GM19025 (cell line): Measurements from ENCODE around the gene LTBP2.

Experiments used
- ATAC-seq: cut with Tn5 transposase; IDR thresholded peaks from one replicate; pipeline ENCODE4 v1.9.1; 2021; ENCODE audit warnings: mild to moderate bottlenecking, low read depth, moderate library complexity; ENCODE audit not compliant: unreplicated experiment

Gene LTBP2

DNA sequence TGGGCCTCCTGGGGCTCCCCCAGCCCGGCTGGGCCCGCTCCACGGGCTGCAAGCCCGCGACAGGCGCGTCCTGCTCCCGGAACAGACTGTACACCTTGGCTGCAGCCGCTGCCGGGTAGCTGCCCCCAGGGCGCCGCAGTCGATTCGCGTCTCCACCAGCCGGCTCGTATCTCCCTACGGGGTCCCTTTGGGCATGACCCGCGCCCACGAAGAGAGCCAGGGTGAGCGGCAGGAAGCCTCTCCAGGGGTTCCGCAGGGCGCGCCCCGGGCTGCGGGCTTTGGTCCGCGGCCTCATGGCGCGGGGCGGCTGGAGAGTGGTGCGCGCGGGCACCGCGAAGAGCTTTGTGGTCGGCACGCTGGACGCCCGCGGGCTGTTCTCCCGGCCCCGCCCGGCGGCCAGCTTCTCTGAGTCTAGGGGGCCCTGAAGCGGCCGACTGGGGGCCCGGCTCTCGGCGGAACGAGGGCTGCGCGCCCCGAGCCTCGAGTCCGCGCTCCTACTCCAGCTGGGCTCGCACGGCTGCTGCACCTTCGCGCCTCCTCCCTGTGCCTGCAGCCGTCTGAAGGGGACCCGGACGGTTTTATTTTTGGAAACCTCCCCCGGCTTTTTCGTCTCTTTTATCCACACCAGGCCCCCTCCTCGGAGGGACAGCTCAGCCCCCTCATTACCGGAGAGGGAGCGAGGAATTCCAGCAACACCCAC, at the start of gene LTBP2:
Gene LTBP2 (minus strand): TSS at position 588 of the 700 bp plus-strand sequence. CDS start 293 bp downstream, at position 295.
- ATAC-seq: no peak

DNA sequence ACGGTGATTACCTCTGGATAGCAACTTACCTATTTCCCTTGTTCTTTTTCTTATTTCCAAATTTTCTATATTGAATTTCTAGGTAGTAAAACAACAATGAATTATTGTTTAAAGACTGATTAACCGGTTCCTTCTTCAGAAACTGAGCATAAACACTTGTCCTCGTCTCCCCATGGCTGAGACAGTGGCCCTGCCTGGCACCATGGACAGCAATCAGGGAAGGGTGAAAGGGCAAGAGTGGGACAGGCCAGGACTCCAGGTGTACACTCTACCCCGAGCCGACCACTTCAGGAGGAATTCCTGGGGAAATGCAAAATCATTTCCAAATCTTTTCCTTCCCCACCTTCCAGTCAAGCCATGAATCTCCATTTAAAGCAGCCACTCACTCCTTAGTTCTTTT, 48.8 kb upstream of the LTBP2 start:
- no peak for ATAC-seq

DNA sequence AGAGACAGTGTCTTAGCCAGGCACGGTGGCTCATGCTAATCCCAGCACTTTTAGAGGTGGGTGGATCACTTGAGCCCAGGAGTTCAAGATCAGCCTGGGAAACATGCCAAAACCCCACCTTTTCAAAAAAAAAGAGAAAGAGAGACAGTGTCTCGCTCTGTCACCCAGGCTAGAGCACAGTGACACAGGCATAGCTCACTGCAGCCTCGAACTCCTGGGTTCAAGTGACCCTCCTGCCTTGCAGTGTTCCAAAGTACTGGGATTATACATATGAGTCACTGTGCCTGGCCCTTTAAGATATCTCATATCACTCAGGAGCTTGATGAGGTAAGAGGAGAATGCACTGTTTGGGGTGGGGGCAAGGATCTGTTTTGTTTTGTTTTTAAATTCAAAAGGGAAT, 48.1 kb upstream of the LTBP2 start:
- no peak for ATAC-seq

DNA sequence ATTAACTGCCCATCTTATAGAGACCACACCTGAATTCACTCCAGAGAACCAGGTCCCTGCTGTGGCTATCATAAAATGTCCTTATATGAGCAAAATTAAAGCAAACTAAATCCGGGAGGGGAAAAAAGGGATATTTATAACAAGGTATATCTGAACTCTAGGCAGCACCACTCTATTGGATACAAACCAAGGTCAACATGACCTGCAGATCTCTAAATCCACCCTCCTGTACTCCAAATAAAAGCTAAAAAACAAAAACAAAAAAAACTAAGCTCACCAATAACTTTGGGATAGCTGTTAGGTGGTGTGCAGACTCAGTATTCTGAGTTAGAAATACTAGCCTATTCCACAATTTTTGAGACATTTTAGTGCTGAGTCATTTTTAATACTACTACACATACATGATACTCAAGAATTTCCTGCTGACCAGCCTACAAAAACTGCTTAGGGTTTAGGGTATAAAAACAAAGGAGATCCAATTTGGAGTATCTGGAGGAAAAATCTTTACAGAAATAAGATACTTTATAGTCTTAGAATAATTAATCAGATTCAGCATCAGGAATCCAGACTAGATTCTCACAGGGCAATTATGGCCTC, 46.6 kb upstream of the LTBP2 start:
- no peak for ATAC-seq

DNA sequence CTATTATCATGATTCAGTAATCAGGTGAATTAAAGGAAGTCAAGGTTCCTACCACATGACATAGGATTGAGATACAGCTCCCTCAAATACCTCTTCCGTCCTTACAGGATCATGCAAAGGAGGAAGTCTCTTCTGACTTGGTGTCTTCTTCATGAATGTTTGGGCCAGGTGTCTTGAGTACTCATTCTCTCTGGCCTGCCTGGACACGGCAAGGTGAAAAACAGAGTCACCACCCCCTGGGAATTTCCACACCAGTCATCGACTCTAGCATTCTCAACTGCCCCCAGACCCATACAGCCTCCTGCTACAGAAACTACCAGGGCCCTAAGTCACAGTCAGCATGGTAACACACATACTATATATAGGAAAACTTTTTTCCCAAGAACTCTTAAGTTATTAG, 44.9 kb upstream of the LTBP2 start:
- ATAC-seq: no peak

DNA sequence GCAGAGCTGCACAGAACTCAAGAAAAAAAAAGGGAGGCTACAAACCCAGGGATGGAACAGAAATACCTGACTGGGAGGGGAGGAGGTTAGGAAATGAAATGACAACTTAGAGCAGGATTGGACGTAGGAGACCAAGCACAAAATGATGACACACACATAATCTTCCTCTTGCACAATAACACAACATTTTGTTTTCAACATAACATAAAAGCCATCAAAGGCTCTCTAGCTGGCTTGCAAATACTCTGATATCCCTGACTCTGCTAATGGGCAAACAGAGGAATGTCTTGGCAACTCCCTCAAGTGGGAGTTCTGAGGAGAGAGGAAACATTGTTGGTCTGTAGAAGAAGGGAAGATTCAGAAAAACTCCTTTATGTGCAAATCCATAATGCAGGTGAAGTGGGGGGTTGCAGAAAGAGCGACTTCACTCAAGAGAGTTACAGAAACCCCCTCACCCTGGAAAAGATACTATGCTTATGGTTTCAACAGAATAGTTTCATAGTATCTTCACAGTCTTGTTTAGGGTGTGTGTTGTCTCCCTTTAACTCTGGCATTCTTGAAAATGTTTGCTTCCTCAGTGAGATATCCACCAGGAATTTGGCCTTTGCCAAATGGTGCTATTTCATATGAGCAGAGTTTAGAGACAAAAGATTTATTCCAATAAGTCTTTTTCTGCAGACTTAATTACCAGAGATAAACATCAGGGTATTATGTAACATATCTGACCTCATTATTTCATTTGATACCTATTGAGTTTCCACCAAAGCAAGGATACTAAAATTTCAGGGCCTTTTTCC, 43.8 kb upstream of the LTBP2 start:
- ATAC-seq: no peak

DNA sequence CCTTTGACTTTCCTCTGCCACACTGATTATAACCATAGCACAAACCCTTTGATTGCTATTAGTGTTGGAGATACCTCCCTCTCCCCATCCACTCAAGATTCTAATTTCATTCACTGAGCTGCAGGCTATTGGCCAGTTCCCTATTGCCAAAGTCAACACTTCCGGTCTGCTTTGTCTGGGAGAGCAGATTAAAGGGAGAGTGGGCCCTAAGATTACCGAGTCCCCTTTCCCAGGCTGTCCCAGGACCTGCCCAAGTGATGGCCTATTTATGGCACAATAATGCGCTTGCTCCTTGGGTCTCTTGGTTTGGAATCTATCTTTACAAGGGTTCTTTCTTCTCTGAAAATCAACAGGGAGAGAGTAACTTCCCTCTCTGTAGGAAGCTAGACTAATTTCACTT, 42.9 kb upstream of the LTBP2 start:
- ATAC-seq: no peak

DNA sequence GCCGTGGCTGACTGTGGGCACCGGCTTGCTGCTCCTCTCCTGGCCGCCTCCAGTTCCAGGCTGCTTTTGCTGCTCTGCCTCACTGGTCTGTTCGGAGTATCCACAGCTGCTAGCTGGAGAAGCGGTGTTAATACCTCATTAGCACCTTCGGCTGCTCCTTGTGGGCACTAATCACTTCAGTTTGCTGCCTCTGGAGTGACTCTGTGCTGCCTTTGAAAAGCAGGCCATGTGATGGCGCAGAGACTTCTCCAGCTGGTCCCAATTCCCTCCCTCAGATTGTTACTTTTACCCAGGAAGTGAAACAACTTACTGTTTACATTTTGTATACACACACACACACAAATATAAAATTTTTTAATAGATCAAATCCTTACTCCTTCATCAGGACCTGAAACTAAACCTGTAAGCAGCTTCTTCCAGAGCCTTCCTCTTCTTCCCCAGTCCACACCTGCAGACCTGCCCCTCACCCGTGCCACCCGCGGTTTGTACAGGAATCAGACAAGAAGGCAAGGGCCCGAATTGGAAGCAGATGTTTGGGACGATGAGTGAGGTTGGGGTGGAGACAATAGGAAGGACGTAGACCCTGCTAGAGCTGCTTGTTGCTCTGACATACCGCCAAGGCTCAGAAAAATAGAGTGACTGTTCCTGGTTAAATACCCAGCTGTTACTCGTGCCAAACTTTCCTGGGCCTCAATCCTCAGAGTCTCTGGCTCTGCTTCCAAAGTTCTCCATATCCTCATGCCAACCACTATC, 41.5 kb upstream of the LTBP2 start:
- no peak for ATAC-seq

DNA sequence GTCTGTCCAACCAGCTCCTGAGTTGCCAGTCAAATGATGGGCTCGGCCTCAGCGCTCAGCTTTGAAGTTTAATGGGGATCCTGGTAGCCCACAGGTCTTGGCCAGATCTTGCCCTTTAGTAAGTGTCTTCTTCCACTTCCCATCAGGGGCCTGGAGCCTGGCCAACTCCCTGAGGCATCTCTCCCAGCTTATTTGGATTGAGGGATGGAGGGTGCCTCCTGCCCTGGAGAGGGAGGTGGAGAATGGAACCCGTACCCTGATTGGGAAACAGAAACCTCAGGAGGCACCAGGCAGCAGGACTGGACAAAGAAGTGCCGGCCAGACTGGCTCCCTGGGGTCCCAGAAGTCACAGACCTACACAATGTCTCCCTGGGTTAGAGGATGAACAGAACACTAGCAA, 40.5 kb upstream of the LTBP2 start:
- ATAC-seq: no peak

DNA sequence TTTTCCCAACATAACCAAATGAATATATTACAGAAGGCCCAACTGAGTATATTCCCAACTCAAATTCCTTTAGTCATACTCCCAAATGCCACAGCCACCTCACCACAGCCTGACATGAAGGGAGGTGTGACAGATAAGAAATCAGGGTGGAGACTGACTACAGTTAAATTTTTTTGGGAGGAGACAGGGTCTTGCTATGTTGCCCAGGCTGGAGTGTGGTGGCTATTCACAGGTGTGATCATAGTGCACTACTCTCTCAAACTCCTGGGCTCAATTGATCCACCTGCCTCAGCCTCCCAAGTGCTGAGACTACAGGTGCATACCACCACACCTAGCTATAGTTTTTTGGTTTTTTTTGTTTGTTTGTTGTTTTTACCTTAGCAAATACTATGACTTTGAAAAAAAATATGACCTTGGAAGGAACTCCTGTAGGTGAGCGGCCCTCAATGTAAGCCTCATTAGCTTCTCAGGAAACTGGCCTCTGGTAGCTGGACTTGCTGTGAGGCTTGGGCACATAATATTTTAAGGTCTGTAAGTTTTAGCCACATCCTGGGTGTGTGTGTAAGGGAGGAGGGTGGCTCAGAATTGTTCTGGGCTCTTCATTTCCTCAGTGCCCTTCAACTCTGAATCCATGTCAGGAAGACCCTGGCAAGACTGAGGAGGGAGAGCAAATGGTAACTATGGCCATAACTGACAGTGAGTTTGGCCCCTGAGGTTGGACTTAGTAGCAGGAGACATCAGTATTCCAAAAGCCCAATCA, 39.1 kb upstream of the LTBP2 start:
- no peak for ATAC-seq

DNA sequence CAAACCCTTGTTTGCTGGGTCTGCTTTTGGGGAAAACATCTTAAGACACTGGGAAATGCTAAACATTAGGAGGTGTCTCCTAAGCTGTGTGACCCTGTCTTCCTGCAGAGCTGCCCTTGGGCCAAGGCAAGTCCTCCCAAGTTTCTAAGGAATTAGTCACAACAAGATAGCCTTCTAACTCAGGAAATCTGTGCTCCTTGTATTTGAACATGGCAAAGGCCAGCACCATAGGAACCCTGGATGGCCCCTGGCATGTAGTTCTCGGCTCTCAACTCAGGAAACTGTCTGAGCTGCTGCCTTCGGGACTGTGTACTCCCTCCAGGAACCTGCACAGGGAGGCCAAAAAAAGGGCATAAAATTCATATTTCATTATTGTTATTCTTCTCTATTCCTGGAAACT, 37.6 kb upstream of the LTBP2 start:
- ATAC-seq: no peak

DNA sequence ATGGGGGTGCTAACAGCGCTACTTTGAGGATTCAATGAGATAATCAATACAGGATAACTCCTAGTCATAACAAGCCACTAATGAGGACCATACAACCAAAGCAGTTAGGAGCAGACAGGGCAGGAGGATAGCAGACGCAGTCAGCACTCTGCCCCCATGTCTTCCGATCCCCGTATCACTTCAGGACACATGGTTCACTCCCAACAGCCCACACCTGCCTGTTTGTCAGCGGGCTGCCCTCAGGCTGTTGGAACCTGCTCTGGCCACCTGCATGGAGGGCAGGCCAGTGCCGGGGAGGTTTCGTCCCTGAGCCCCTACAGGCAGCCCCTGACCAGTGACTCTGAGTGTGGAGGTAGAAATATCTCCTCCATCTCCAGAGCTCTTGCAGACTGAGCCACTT, 37.1 kb upstream of the LTBP2 start:
- ATAC-seq: no peak

DNA sequence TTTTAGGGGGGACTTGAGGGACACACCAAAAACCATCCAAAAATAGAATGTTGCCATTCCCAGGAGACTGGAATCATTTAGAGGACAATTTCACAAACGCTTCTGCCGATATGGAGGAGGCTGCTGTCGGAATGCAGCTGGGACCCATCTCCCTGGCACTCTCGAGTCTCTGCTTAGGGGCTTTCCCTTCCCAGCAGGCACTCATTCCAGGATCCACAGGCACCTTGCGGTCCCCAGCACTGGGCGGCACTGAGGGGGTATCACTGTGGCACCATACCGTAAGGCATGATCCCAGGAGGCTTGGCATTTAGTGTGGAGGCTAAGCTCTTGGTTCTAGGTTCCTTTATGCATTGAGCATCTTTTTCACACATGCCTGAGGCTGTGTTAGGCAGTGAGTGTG, 36.6 kb upstream of the LTBP2 start:
- ATAC-seq: no peak

DNA sequence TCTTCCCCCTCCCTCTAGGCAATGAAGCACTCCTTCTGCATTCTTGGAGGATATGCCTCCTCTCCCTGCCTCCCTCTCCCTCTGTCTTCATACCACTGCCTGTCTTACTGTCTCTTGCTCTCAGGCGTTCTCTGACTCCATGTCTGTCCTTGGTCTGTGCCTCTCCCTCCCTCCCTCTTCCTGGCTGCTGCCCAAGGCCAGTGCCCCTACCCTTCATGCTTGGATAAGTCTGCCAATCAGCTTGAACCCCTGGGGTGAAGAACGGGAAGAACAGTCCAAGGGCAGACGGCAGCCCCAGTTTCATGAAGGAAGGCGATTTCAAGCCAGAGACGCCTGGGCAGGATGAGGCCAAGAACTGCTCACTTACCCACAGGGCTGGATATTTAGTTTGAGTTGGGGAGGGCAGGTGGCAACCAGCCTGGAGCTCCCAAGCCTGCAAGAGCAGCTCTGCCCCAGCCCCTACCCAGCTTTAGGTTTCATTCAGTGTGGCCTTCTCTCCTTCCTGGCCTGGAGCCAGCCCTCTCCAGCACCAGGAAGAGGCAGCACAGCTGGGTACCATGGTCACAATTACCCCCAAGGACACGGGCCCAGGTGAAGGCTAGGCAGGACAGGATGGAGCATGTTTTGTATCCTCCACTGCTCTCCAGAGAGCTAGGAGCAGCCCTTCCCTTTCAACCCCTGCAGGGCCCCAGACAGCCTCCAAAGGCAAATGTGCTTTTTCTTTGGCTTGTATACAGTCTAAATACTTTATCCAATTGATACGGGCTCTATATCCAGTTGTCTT, 35.8 kb upstream of the LTBP2 start:
- no peak for ATAC-seq

DNA sequence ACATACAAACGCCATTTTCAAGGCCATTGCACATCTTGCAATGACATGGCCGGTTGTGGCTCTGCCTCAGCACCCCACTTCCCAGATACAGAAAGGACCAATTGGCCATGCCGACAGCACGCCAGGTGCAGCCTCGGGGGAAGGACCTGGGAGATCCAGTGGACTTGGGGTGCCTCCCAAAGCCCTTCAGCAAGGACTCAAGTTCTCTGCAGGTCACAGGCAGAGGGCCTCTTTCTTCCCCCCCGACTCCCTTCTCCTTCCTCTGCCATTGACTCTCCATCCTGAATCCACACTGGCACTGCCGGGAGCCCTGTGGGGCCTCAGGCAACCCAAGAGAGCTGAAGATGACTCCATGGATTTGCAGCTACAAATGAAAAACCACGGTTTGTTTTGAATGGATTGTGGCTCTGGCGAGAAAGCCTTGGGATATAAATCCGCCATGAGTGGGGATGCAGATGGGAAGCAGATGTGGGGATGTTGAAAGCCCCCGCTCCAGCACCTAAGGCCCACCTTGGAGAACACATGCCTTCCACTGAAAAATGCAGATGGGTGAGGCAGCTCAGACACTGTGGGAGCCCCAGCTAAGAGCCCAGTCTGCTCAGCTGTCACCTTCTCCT, 35.1 kb upstream of the LTBP2 start:
- no peak for ATAC-seq

DNA sequence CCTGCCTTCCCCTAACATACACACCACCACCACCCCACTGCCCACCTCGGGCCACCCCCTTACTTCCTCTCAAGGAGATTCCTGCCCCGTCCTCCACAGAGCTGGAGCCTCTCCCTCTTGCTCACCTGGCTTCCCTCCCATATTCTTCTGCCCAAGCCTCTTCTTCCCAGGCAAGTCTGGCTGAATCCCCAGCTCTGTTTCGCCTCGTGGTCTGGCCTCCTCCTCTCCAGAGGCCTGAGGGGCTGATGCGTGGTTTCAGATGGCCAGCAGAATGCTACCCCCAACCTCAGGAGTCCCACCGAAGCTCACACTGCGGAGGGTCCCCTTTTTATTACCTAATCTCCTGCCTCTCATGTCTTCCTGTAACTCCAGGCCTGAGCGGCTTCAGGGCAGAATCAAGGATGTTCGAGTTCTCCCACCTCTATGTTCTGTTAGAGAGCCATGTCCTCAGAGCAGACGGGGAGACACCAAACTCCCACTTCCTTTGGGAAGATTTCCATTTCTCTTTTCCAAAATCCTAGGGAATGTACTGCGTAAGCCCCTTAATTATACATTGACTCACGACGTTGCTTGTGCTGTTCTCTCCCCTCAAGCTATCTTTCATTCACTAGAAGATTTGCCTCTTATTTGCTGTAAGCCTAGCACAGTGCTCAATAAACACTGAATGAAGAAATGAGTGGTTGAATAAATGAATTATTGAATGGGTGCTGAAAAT, 33.9 kb upstream of the LTBP2 start:
- no peak for ATAC-seq

DNA sequence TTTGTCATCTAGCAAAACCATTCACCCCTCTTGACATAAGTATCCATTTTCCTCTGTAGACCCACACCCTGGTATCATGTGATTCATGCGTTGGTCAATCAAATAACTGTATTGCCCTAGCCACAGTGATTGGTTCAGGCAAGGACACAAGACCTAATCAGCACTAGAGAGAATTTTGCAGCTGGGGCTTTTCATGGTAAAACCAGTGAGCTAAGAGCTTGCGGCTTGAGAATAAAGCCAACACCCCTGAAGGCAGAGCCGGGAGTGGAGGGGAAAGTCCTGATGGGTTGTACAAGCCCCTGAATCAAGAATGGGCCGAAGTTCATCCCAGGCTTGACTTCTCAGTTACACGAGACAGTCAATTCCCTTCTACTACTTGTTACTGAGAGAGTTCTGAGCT, 33.2 kb upstream of the LTBP2 start:
- no peak for ATAC-seq

DNA sequence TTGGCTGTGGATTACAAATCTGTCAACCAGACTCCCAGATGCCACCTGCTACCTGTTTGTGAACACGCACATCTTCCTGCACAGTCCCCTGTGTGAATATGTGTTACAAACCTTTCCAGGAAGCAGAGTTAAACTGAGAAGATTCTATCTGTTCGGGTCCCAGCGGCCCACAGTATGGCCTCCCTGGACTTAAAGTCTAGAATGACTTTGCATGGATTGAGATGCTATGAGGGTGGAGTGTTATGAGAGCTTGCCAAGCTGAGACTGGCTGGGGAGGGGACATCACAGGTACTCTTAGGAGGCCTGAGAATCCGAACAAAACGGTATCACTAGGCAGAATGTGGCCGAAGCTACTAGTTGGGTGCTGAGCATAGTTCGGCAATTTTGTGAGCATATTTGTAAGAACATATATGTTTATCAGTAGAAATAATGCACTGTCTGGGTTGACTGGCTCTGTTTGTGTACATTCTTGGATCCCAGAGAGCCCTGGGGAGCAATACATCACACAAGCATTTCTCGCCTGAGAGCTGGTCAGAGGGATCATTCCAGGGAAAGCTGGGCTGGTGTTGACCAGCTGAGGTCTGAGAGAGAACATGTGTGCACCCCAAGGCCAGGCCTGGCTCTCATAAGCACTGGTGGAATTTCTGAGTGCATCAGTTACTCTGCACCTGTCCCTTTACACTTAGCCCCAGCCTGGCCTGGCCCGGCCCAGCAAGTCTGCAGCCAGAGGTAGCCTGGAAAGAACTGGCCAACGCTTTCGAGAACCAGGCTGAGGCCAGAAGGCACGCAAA, 29.8 kb upstream of the LTBP2 start:
- ATAC-seq: no peak
